Right hindlimb (tissue), 1 donor: ENCODE measurements around the gene FRMD3.

ENCODE experiments used
- DNase-seq: peaks from one replicate; pipeline ENCODE4 v3.0.0-alpha.2; 2018

Gene FRMD3

DNA sequence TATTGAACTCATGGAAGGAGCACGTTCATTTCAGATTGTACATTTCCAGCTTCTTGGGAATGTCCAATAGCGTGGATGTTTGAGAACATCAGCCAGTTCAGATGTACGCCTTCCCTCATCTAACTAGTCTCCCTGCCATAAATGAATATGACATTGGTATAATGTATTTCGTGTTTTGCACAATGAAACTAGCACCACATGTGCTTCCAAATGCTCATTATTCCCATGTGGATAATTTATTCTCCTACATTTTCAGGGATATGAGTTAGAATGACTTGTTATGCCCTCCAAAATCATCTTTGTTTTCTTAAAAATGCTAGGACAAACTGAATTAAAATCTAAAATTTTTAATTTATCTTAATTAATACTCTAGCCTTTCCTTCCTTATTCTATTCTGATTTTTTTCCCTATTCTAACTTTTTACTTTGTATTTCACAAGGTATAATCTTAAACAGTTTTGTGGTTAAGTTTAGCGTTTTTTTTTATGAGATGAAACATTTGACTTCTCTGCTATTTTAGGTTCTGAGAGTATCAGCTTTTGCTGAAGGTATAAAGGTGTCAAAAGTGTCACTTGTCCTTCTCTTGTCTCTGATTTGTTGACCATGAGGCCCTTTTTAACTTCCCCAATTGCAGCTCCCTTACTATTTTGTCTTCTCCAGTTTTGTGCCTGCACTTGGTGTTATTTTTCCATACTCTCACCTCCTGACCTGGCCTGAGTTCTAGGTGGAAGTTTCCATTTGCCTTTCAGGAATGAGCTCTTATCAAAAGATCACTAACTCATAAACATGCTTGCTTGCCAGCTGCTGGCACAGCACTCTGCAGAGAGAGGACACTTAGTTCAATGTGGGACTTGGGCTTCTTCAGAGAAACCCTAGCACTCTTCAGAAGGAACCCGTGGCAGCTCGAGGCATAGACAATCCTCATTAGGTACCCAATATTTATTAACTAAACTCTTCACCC is 106.8 kb downstream of the FRMD3 start:
- no peak for DNase-seq

GRCh38 chr9:83430681-83431080 is 107.5 kb downstream of the FRMD3 start:
- DNase-seq: no peak

GRCh38 chr9:83429229-83429628 is 109.0 kb downstream of the FRMD3 start:
- DNase-seq: no peak

GRCh38 chr9:83425240-83425639 is 113.0 kb downstream of the FRMD3 start:
- no peak for DNase-seq

DNA sequence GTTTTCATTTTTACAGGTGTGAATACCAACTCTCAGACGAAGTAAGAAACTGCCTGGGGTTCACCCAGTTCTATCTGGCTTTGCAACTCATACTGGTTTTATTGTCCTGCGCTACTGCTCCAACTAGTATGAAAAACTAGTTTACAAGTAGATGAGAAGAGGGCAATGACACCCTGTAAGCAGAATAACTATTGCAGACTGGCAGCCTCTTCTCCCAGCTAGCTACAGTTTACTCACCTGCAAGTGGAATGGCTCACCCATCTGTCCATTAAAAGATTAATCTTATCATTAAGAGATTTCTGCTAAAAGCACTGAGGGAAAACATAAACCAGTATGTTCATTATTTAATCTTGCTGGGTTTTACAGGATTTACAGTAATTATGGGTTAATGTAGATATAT is 113.4 kb downstream of the FRMD3 start:
- no peak for DNase-seq

GRCh38 chr9:83423815-83424707 is 114.1 kb downstream of the FRMD3 start:
- DNase-seq: no peak

DNA sequence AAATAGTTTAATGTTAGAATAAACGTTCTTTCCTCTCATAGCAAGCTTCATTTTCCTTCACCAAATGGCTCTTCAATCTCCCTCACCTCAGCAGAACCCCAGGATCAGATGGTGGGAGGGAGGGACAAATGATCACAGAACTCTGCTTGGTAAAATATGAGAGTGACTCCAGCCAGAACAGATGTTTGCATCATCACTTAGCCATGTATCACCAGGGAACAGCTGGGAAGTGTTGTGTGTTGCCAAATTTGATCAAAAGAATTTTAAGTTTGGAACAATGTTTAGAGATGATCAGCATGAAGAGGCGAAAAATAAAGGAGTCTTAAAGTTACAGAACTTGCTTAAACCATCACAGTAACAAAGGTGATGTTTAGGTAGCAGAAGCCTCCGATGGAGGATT is 115.7 kb downstream of the FRMD3 start:
- no peak for DNase-seq

DNA sequence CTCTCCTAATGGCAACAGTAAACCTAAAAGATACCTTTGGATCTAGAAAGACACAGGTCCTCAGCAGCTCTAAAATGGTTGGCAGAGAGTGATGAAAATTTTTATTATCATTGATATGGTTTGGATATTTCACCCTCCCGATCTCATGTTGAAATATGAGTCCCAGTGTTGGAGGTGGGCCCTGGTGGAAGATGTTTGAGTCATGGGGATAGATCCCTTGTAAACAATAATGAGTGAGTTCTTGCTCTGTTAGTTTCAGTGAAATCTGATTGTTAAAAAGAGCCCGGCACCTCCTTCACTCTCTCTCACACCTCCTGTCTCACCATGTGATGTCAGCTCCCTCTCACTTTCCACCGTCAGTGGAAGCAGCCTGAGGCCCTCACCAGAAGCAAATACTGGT is 117.7 kb downstream of the FRMD3 start:
- no peak for DNase-seq

DNA sequence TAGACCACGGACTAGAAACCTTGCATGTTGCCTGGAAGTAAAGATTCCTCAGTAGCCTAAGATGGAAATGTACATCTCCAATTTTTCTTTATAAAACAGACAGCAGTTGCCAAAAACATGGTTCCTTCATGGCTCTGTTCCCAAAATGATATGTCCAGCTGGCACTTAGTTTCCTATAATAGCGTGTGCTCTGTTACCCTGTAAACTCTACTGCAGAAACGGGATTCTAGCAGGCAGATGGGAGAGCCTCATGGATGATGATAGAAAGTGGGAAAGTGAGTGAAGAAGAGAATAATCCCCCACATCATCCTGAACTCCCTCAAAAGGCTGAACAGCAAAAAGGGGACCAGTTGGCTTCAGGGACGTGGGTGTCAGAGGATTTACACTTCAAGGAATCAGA is 118.2 kb downstream of the FRMD3 start:
- no peak for DNase-seq

DNA sequence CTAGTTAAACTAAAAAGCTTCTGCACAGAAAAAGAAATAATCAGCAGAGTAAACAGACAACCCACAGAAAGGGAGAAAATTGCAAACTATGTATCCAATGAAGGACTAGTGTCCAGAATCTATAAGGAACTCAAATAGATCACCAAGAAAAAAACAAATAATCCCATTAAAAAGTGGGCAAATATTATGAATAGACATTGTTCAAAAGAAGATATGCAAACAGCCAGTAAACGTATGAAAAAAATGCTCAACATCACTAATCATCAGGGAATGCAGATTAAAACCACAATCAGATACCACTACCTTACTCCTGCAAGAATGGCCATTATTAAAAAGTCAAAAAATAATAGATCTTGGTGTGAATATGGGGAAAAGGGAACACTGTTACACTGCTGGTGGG is 119.9 kb downstream of the FRMD3 start:
- no peak for DNase-seq

GRCh38 chr9:83413367-83413766 is 124.8 kb downstream of the FRMD3 start:
- DNase-seq: no peak

- DNase-seq: no peak
Measured at GRCh38 chr9:83410701-83411100, 127.5 kb downstream of the FRMD3 start.

DNA sequence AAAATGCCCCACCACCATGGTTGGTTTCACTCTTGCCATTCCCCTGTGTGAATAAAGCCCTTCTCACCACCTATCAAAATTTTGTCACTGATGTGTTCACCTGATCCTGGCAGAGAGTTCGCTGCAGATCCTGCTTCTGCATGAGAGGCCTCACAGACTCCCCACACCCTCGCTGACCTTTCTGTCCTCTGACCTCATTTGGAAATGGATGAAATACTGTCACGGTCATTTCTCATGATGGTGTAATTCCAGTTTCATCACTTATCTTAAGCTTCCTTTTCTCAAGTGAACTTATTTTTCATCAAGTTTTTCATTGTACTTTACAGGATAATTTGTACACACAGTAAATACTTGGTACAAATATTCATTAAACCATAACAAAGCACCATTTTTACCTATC is 131.3 kb downstream of the FRMD3 start:
- DNase-seq: no peak

DNA sequence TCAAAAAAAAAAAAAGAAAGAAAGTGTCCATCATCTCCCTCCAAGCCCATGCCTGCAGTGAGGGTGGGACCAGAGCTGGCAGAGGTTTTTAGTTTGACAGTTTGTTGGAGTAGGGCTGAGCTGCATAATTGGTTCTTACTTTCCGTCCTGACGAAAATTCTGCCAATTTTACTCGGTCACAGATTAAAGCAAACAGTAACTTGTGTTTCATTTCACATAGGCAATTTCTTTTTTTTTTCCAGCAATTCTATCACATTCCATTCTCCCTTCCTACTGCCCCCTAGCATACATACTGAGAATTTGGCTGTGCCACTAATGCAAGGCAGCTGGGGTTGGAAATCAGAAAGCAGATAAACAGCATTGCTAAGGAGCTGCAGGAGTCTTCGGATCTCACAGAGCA is 132.4 kb downstream of the FRMD3 start:
- no peak for DNase-seq

DNA sequence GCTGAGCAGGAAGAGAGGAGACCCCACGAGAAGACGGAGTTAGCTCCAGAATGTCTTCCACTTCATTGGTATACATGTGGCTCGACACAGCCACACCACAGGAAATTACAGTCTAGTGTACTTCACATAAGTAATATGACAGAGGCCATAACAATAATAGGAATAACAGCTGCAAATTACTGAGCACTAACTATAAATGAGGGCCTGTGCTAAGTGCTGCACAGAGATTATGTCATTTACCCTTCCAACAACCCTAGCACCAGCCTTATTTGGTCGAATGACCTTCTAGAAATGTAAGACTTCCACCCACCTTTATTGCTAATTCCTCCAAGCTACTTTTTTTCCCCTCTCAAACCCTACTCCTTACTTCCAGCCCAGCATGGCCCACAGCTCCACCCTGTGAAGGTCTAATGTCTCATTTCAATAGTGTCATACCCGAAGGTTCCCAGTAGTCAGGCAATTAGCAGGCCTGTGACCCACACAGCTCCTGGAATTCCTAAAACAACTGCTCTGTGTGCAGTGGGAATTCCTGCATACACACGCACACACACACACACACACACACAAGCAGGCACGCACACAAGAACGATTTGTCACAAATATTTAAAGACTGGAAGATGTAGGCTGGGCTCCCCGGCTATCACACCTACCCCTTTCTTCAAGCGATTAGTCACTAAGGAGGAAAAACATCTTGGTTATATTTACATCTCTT is 134.5 kb downstream of the FRMD3 start:
- DNase-seq: no peak

- no peak for DNase-seq
Measured at GRCh38 chr9:83401328-83401900, 136.8 kb downstream of the FRMD3 start.

DNA sequence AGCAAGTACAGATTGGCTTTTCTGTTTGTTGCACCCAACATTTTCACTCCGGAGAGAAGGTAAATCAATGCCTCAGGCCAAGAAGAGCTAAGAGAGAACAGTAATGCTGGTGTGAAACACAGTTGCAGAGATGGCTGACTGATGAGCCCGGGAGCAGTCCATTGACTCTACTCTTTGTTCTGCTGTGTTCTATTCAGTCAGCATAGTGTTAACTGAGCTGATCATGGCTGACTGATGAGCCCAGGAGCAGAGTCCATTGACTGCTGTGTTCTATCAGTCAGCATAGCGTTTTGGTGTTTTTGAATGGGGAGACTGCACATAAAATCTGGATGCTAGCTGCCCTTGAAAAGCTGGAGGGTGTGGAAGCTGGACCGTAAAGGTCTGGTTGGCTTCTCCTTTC is 141.4 kb downstream of the FRMD3 start:
- DNase-seq: no peak

- no peak for DNase-seq
Measured at GRCh38 chr9:83396342-83396741, 141.9 kb downstream of the FRMD3 start.

- DNase-seq: no peak
Measured at GRCh38 chr9:83392228-83392627, 146.0 kb downstream of the FRMD3 start.

DNA sequence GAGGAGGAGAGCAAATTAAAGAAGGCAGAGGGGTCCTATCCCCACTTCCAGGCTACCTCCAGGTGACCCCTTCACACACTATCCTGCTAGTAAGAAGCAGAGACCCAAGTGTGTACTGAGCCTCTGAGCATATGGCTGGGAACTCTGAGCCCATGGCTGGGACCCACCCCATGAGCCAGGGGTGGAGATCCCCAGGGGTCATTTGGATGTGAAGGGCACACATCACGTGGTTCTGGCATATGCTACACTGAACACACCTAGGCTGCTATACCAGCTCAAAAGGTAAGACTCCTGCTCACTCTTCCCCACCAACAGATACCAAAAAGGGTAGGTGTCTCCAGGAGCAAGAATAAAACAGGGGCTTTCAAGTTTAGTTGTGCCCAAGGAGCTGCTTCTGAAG is 149.9 kb downstream of the FRMD3 start:
- DNase-seq: no peak

GRCh38 chr9:83387401-83388185 is 150.6 kb downstream of the FRMD3 start:
- no peak for DNase-seq

- DNase-seq: no peak
Measured at GRCh38 chr9:83385317-83385716, 152.9 kb downstream of the FRMD3 start.
